GM18909 (cell line): ENCODE data around the gene CASP7.
"Not testable (repeated sequence)": the region's sequence is repeated elsewhere in the genome, so short reads cannot be mapped to it uniquely, and the experiment has no call there.

Experiments used
- ATAC-seq: cut with Tn5 transposase; IDR thresholded peaks from one replicate; pipeline ENCODE4 v1.9.1; 2021; ENCODE audit warnings: mild to moderate bottlenecking; ENCODE audit not compliant: unreplicated experiment, poor library complexity

CASP7 gene

DNA sequence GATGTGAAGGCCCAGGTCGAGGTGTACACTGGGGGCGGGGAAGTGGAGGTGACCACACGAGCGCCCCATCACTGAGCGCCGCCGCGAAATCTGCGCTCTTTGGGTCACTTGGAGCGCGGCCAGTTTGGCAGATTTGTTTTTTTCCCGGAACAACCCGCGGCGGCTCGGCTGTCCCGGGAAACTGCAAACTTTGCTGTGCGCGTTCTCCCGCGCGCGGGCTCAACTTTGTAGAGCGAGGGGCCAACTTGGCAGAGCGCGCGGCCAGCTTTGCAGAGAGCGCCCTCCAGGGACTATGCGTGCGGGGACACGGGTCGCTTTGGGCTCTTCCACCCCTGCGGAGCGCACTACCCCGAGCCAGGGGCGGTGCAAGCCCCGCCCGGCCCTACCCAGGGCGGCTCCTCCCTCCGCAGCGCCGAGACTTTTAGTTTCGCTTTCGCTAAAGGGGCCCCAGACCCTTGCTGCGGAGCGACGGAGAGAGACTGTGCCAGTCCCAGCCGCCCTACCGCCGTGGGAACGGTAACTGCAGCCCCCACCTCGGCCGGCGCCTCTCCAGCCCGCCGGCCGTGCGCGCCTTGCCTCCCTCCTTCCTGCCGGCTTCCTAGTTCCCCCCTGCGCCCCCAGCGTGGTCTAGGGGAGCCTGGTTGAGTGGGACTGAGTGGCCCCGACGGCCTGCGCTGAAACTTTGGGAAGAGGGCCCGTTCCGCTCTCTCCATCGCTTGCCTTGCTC lies at the start of gene CASP7:
Gene CASP7 (plus strand): TSS at position 450 of the 727 bp plus-strand sequence. CDS start 17,582 bp downstream, outside the sequence.
- peak; percentile 73 for ATAC-seq

DNA sequence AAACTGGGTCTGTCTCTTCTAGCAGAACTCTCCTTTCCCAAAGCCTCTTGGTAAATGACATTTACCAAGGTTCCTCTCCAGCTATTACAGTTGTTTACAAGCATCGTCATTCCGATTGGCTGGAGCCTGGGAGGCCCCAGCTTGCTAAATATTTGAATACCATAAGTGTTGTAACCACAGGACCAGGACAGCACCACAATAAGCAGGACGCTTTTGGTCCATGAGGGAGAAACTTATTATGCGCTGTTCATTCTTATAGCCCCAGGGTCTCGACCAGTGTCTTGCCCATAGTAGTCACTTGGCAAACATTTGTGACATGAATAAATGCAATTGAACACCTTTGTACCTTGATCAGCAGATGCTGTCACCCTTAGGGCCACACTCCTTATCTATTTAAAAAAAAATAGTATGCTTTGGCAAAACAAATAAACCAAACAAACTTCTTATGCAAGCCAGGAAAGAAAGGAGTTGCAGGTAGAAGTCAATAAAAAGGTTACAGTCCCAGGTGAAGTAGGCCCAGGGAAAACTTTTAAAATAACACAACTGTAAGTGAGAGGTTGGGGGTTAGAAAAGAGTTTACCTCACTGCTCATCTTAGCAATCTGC lies 48.7 kb upstream of the CASP7 start:
- no peak for ATAC-seq

DNA sequence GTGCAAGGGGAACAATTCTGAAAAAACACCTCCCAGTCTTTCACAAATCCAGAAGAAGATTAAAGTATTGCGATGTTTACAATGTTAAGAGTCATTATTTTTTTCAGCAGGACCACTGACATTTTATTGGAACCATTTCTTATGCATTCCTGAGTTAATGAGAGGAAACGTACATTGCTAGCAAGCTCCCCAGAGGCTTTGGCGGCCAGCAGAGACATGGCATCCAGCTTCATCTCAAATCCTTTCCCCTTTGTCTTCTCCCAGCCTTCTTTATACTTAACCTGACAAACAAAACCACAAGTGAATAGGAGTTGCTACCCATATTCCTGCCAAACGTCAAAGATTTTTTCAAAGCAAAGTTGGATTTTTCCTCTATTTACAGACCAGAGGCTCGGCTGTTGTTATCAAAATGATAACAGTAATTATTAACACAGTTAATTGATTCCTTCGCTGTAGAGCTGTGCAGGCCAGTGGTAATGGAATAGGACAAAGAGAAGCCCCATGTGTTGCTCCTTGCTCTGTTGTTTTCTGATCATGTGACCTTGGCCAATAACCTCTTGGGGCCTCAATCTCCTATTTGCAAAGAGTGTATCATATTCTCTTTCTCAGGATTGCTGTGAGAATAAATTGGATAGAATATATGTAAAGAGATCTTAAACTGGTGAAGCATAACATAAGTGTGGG lies 47.9 kb upstream of the CASP7 start:
- no peak for ATAC-seq

DNA sequence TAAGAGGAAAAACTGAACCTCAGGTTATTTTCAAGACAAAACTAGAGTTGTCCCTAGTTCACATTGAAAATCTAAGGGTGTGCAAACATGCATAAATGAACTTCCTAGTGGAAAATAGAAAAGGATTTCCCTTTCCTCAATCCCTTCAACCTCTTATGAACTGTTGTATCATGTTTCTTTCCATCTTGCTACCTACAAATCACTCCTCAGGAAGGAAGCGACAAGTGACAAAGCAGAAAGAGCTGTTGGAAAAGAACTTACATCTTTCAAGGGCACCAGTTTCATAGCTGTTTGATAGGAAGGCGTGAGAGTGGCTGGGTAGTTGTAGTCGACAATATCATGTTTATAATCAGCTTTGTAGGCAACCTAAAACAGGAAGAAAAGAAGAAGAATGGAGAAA lies 39.7 kb upstream of the CASP7 start:
- ATAC-seq = no peak

DNA sequence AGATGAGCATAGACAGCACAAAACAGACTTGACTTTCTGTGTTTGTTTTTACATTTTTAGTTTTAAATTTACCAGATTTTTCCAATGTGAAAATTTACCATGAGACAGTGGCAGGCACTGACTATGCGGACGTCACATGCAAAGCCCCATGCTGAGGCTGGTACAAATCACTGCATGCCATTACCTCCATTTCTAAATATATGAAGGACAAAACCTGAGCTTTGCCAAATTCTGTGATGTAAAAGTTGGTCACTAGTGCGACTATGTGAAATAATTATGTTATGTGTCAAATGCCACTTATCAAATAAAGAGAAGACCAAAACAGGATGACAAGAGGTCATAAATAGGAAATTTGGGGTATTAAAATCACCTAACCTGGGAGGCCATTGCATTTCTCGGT lies 38.0 kb upstream of the CASP7 start:
- no peak for ATAC-seq

DNA sequence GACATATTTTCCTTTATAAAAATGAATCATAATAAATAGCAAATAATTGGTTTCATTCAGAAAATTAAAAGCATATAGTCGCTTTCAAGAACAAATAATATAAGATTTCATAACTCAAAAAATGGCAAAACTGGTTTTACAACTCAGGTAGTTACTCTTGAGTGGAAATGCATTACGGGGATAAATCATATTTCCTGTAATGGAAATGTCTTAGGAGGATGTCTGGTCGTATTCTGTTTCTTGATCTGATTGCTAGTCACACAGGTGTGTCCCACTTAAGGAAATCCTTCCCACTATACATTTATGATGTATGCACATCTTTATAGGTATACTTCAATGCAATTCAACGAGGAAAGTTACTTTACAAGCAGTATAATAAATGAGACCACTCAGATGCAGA lies 36.5 kb upstream of the CASP7 start:
- no peak for ATAC-seq

DNA sequence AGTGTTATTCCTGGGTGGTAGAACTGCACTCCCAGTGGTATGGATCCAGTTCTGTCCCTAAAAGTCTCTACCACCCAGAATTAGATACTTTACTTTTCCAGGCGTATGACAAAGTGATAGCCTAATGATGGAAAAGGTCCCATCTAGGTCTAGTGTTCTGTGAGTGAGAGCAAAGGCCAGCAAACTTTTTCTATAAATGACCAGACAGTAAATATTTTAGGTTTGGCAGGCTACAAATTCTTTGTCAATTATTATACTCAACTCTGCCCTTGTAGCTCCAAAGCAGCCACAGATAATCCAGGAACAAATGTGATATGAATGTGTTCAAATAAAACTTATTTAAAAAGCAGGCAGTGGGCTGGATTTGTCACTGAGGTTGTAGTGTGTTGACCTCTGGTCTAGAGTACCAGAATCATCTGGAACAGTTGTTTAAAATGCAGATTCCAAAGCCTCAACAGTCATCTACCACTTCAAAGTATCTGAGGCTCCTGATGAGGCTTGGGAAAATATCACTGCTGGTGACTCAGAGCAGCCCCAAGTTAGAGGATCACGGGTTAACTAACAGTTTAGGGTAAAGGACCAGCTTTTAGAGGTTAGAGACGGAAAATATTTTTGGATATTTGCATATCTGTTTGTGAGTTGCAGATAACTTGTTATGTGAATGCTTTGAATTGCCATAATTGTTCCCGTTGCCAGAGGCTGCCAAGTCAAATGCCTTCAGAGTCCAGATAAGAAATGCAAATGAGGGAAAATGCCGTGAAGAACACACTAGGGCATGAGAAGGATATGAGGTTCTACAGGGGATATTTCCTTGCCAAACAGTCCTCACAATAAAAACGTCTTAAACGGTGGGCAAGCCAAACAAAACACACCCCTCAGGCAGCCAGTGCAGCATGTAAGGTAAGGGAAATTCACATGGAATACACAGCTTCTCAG lies 35.3 kb upstream of the CASP7 start:
- ATAC-seq = no peak

DNA sequence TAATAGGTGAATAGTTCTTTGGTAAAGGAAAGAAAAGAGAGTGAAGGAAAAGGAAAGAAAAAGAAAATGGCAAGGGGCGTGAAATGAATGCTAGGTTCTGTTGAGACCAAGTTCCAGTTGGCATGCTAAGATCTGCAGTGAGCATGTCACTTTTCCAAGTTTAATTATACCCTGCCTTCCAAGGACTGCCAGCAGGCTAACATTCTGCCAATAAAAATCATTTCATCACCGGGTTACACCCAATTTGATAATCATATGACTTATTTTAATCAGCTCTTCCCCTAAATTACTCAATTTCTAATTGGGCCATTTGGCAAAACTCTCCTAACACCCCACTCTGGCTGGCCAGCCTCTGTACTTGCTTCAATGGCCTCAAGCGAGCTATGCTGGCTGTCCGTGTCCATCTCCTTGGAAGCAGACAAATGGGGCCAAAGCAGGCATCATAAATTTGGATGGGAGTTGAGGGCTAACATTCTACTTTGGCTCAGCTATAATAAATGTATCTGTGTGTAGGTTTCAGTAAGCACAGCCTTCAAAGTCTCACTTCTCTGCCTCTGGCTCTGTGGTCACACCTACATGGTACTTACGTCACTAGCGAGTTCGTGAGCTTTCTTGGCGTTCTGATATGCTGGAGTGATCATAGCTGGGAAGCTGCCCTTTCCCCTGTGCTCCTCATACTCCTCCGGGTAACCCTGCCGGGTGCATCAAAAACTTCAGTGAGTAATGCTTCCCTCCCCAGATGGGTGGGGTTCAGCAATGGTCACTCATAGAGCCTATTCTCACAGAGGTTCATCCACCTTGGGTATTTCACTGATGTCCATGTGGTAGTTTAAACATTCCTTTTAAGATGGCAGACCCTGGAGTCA lies 33.1 kb upstream of the CASP7 start:
- no peak for ATAC-seq

DNA sequence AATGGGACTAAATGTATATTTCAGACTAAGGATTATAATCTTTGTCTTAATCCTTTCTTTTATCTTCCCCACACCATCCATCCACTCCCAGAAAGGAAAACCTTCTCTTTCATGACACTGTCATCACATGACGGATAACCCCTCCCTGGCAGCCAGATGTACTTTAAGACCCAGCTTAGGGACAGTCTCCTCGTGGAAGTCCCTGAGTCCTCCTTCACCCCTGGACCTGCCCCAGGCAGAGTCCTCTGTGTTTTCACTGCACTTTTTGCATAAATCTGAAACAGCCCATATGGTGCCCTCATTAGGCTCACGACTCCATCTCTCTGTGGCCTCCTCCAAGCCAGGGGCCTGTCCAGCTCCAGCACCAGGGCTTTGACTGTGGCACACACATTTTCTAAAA lies 31.9 kb upstream of the CASP7 start:
- no peak for ATAC-seq

DNA sequence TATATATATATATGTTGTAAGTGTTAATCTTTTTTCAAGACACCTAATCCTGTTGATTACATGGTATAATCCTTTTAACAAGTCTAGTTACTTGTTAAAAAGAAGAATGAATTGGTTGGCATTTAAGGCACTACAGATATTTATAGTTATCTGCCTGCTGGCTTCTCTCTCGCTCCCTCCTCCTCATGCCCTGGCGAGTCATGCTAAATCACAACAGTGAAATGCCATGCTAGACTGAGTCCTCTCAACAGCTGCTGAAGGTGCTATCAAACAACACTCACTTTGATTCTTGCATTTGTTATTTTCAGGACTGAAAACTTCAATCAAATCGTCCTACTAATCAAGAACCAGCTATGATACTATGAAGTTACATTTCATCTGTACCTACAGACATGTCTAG lies 31.2 kb upstream of the CASP7 start:
- no peak for ATAC-seq

DNA sequence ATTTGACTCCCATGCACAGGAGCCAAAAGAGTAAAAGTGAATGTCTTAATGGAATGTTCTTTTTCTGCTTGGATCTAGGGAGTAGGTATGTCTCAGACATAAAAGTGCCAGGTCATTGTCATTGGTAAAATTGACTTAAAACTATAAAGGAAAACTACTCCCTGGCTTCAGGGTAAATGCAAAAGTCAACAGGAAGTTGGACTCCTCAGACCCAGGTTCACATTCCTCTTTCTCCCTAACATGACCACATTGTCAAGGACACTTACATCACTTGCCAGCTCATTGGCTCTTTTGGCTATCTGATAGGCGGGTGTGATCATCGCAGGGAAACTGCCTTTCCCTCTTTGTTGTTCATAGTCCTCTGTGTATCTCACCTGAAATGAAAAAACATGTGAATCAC lies 29.5 kb upstream of the CASP7 start:
- no peak for ATAC-seq

DNA sequence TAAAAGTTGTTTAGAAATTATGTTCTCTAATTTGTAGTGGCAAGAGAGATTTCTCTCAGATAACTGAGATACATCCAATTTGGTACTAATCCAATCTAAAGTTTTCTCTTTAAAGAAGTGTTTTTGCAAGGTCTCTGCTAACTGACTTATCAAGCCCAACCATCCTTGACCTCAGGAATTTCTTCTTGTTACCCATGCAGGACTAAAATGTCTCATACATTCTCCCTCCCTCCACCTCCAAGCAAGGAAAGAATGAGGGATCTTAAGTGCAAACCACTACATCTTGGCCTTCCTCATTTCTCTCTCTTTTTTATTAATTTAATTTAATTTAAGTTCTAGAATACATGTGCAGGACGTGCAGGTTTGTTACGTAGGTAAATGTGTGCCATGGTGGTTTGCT lies 28.7 kb upstream of the CASP7 start:
- no peak for ATAC-seq

DNA sequence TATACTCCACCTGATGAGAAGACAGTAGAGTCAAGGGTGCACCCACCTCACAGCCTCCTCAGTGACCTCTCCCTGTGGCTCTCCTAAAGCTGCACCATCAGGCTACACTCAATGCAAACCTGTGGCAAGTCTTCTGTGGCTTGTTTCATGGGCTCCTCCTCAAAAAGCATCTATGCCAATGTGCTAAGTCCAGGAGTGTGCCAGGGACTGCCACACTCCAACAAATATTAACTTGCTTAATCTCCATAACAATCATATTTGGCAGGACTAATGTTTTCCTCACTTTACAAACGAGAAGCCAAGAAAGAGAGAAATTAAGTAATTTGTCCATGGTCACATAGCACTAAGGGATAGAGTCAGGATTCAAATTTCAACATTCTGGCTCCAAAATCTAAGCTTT lies 27.8 kb upstream of the CASP7 start:
- no peak for ATAC-seq

DNA sequence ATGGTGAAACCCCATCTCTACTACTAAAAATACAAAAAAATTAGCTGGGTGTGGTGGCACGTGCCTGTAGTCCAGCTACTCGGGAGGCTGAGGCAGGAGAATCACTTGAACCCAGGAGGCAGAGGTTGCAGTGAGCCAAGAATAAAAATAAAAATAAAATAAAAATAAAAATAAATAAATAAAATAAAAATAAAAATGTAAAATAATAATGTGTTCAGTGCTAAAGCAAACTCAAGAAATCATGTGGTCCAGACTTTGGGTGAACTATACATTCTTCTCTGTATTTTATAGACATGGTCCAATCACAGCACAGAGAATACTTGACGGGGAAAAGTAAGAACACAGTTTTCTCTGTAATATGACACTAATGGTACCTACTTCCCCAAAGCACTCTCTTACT lies 27.3 kb upstream of the CASP7 start:
- not testable (repeated sequence) for ATAC-seq

DNA sequence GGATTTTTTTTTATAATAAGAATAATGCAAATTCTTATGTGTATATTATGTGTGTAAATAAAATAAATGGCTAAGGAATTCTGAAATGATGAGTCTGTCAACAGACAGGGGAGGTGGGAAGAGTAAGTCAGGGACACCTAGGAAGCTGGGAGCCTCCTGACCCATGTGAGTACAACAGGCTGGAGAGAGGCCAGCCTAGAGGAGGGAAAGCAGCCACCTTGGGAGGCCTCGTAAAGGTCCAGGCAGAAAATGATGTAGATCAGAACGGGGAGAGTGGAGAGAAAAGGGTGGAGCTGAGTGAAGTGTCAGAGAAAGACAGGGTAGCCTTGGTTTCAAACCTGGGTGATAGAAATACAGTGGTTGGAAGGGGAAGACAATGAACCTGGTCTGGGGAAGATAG lies 22.8 kb upstream of the CASP7 start:
- no peak for ATAC-seq

DNA sequence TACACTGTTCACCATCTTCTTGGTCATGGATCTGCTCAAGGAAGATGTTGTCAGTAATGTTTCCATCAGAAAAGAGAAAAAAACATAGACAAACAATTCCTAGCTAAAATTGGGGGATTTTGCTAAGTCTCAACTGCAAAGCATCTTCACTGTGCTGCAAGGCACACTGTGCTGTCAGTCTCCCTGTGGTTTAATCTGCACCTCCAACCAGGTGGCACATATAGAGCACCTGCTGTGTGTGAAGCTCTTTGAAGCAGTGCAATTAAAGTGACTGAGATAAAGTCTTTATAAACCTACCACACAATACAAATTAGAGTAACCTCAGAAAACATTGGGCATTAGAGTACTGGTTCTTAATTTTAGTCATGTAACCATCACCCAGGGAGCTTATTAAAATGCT lies 22.2 kb upstream of the CASP7 start:
- no peak for ATAC-seq

DNA sequence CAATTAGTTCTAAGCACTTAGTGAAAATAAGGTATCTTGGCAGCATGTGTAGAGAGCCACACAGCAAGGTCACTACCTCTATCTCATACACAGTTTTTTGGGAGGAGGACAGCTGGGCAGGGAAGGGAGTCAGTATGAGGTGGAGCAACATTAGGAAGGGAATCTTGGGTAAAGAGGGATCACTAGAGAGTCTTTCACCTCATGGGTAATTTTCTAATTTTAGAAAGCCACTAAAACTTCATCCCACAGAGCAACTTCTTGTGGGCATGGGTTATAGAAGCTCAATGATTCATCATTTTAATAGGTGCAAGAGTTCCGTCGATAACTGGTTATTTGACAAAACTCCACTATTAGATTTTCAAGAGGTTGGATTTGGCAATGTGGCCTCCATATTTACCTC lies 18.4 kb upstream of the CASP7 start:
- ATAC-seq = no peak

DNA sequence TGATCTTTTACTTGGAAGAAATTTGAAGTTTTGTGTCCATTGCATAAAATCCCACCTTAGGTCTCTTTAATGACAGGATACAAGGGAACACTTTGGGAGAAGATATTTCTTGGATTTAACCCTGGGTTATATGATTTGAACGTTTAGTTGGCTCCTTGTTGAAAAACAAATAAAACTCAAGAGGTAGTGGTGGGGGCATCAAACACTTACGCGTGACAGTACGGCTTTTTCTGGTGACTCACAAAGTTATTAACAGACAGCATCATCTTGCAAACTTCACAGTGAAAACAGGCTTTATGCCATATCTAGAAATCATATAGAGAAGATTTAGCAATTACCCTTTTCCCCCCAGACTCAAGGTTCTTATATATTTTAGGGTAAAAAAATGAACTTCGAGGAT lies 16.6 kb upstream of the CASP7 start:
- no peak for ATAC-seq

DNA sequence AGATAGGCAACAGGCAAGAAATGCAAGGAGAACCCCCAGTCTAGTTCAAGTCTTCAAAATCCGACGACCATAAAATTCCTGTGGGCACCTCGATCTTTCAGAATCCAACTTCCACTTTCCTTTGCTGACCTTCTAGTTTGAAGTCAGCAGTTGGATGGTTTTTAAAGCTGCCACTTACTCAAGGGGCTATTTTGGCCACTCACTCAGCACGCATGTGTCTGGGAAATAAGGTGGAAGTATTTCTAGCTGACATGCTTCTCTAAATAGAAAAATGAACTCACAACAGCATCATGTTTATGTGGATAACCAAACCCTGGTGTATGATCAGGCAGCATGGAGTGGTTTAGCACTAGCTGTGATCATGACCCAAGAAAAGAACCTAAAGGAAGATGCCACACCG lies 15.8 kb upstream of the CASP7 start, which contains the start of gene NRAP:
Gene NRAP (minus strand): TSS at position 134 of the 400 bp plus-strand sequence. CDS start 159 bp downstream, outside the sequence.
- ATAC-seq = no peak

DNA sequence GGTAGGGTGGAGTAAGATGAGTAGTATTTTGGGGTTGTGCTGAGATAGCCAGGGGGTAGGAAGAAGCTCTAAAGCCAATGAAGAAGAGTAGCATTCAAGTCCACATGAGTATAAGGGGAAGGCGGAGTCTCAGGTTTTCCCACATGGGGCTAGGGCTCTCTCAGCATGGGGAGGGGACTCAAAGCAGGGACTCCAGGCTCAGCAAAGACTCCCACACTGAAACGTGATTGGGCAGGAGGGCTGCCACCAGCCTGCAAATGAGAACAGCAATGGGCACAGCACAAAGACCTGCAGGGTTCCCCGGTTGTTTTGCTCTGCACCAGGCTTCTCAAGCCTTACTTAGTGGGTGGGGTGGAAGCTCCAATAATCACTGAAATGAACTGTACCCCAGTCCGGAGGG lies 14.4 kb upstream of the CASP7 start:
- no peak for ATAC-seq
